GM12878 (cell line): Measurements from ENCODE around the gene EPHB1. TPM values are rescaled to one million over a fixed set of nuclear protein-coding genes. Genes with fewer than 3 reads are reported as not detected.
"Not testable (repeated sequence)": the region's sequence is repeated elsewhere in the genome, so short reads cannot be mapped to it uniquely, and the experiment has no call there.

Experiments
- ATAC-seq: fragments of 200-7000 bp; cut with Tn5 transposase; 3 replicates; pipeline ENCODE4 v1.9.1; 2020; ENCODE audit warnings: mild to moderate bottlenecking, moderate library complexity
- BruUV-seq: library from RNA; stranded (reverse); fragments of 400-500 nt; replicated peaks from 2 replicates; lab custom pipeline; 2021; lab: Mats Ljungman, UMichigan
- CTCF ChIA-PET: fragments of 300-600 bp; sonication (Branson Sonifier 250); formaldehyde crosslinking; extraction: SDS; loops from one replicate; lab custom pipeline; 2021; ENCODE audit warnings: inconsistent platforms; lab: Yijun Ruan, JAX
- POLR2A ChIA-PET: fragments of 350-600 bp; formaldehyde crosslinking; extraction: SDS; loops from one replicate; lab custom pipeline; 2021; ENCODE audit warnings: inconsistent platforms; lab: Charles Lee
- RAD21 ChIA-PET: fragments of 300-600 bp; sonication (Branson Sonifier 250); formaldehyde crosslinking; loops from one replicate; lab custom pipeline; 2023; ENCODE audit warnings: antibody characterized with exemption; ENCODE audit not compliant: unreplicated experiment; lab: Charles Lee
- SMC1A ChIA-PET: fragments of 300-600 bp; sonication (Branson Sonifier 250); formaldehyde crosslinking; loops from one replicate; lab custom pipeline; 2023; ENCODE audit not compliant: unreplicated experiment, uncharacterized antibody; lab: Charles Lee
- DNase-seq: peaks from one replicate; pipeline ENCODE4 v3.0.0-alpha.2; 2011; ENCODE audit warnings: low read depth, low spot score
- FAIRE-seq: peaks from 3 replicates; lab custom pipeline; 2011; peaks lifted over from hg19 to GRCh38; lab: Jason Lieb, UNC
- H2AFZ ChIP-seq: 2 replicates; pipeline ENCODE4 v1.6.0; 2011; ENCODE audit warnings: low read depth, low read length, control low read depth; ENCODE audit not compliant: control insufficient read depth
- H3K27ac ChIP-seq: 2 replicates; pipeline ENCODE4 v1.5.1; 2011; ENCODE audit warnings: control low read depth; ENCODE audit not compliant: control insufficient read depth, insufficient read depth
- H3K27me3 ChIP-seq, 2 experiments: replicated peaks in 1 of 2; 2 replicates each; pipeline versions ENCODE4 v1.6.0 to v1.6.1; 2011; ENCODE audit warnings: low read length in 1 of 2; ENCODE audit not compliant: control insufficient read depth in 2 of 2, insufficient read depth in 2 of 2
- H3K36me3 ChIP-seq, 2 experiments: 2 replicates each; pipeline ENCODE4 v1.5.1; 2011; ENCODE audit warnings: low read length in 1 of 2; ENCODE audit not compliant: control insufficient read depth in 2 of 2, insufficient read depth in 2 of 2
- H3K4me1 ChIP-seq: 2 replicates; pipeline ENCODE4 v1.6.1; 2011; ENCODE audit warnings: mild to moderate bottlenecking, low read length, moderate library complexity, mixed read lengths; ENCODE audit not compliant: control insufficient read depth, insufficient read depth
- H3K4me2 ChIP-seq: 2 replicates; pipeline ENCODE4 v1.6.0; 2011; ENCODE audit warnings: control low read depth; ENCODE audit not compliant: control insufficient read depth, insufficient read depth
- H3K4me3 ChIP-seq: fragments of 200-600 bp; sonication (generic); 2 replicates; pipeline ENCODE4 v1.5.1; 2016
- H3K79me2 ChIP-seq: 2 replicates; pipeline ENCODE4 v1.6.0; 2011; ENCODE audit warnings: low read length; ENCODE audit not compliant: control insufficient read depth, insufficient read depth
- H3K9ac ChIP-seq: 2 replicates; pipeline ENCODE4 v1.8.0; 2011; ENCODE audit warnings: low read length, control low read depth, mixed read lengths; ENCODE audit not compliant: control insufficient read depth, insufficient read depth
- H3K9me3 ChIP-seq: replicated peaks from 3 replicates; pipeline ENCODE4 v1.5.1; 2011; ENCODE audit warnings: mild to moderate bottlenecking, low read length; ENCODE audit not compliant: control insufficient read depth, insufficient read depth
- H4K20me1 ChIP-seq: 2 replicates; pipeline ENCODE4 v1.6.0; 2011; ENCODE audit not compliant: control insufficient read depth, insufficient read depth
- EED ChIP-seq: sonication (generic); IDR thresholded peaks from 2 replicates; pipeline ENCODE4 v1.6.1; 2016; ENCODE audit warnings: antibody characterized with exemption, low read depth
- IRF3 ChIP-seq: fragments of 450-650 bp; IDR thresholded peaks from 2 replicates; pipeline ENCODE4 v1.6.1; 2014; ENCODE audit warnings: mild to moderate bottlenecking
- KDM1A ChIP-seq: fragments of 200-600 bp; sonication (generic); IDR thresholded peaks from 2 replicates; pipeline ENCODE4 v1.6.1; 2016; ENCODE audit warnings: borderline replicate concordance
- LARP7 ChIP-seq: fragments of 450-650 bp; IDR thresholded peaks from 2 replicates; pipeline ENCODE4 v1.6.1; 2017; ENCODE audit warnings: mild to moderate bottlenecking
- NFIC ChIP-seq: IDR thresholded peaks from 2 replicates; pipeline ENCODE4 v1.6.1; 2012; ENCODE audit warnings: low read depth, mild to moderate bottlenecking, inconsistent platforms, low read length, moderate library complexity
- NFXL1 ChIP-seq: fragments of 450-650 bp; IDR thresholded peaks from 2 replicates; pipeline ENCODE4 v1.6.1; 2017; ENCODE audit warnings: antibody characterized with exemption, mild to moderate bottlenecking, borderline replicate concordance
- PML ChIP-seq: IDR thresholded peaks from 2 replicates; pipeline ENCODE4 v1.6.1; 2012; ENCODE audit warnings: low read length, inconsistent platforms
- TCF3 ChIP-seq: IDR thresholded peaks from 2 replicates; pipeline ENCODE4 v1.6.1; 2012; ENCODE audit warnings: low read depth, mild to moderate bottlenecking, low read length, borderline replicate concordance; ENCODE audit not compliant: insufficient read depth
- YY1 ChIP-seq: IDR thresholded peaks from 2 replicates; pipeline ENCODE4 v1.6.1; 2011; ENCODE audit warnings: low read depth, mild to moderate bottlenecking, low read length
- ZBTB11 ChIP-seq: fragments of 450-650 bp; formaldehyde crosslinking; IDR thresholded peaks from 2 replicates; pipeline ENCODE4 v1.5.0; 2022; ENCODE audit warnings: mild to moderate bottlenecking, missing genetic modification characterization
- ZNF207 ChIP-seq: fragments of 450-650 bp; IDR thresholded peaks from 2 replicates; pipeline ENCODE4 v1.6.1; 2014; ENCODE audit warnings: antibody characterized with exemption, mild to moderate bottlenecking, borderline replicate concordance
- WGBS: methylation state at CpG from one replicate; pipeline ENCODE4 v1.1.6; 2016; ENCODE audit warnings: low lambda C conversion rate; ENCODE audit not compliant: insufficient replicate concordance, insufficient coverage; ENCODE audit errors: missing lambda C conversion rate; 5-methylcytosine and 5-hydroxymethylcytosine counted together
- in situ Hi-C: fragments of 300-500 bp; cut with MboI; formaldehyde crosslinking; loops from 9 replicates; pipeline ENCODE4 v1.14.3; 2018; ENCODE audit warnings: mixed read lengths
- intact Hi-C: fragments of 100-400 bp; cut with micrococcal nuclease; formaldehyde crosslinking; loops from one replicate; pipeline ENCODE4 v1.14.2; 2022; ENCODE audit not compliant: unreplicated experiment
- polyA plus RNA-seq, 11 experiments: library from polyadenylated mRNA; depleted of rRNA in 4 of 11; unstranded in 6 of 11; stranded (reverse) in 5 of 11; fragments of >200 nt; fragmentation: Nextera tagmentation in 4 of 11; fragmentation: Illumina TruSeq in 1 of 11; extraction: Ambion mirVana in 4 of 11; extraction: Trizol in 1 of 11; gene quantifications; 1 replicate in 1 of 11; 2 replicates in 10 of 11; pipeline versions ENCODE4 v1.2.1 to v1.2.3, GENCODE V29; 2011 to 2016; ENCODE audit warnings: inconsistent platforms in 2 of 11, missing spikeins in 2 of 11, low read depth in 1 of 11
- total RNA-seq, 4 experiments: library from RNA; depleted of rRNA in 3 of 4; stranded (reverse); fragments of >200 nt in 3 of 4; fragmentation: Illumina TruSeq in 1 of 4; extraction: Trizol in 1 of 4; gene quantifications; 2 replicates each; pipeline versions ENCODE4 v1.2.1 to v1.2.3, GENCODE V29; 2013 to 2021

EPHB1 gene
- total and polyA plus RNA-seq, 10 of the 15 experiments (the other 5 are each of a cell fraction or from before 2014, with no cell fraction given) = 0.33 to 23.8 (median 1.2) TPM

GRCh38 chr3:135034891-135035440, 239.9 kb downstream of the EPHB1 start (continued):
- no peak for TF ChIP-seq ZBTB11 (CRISPR knock-in tag)
- TF ChIP-seq PML = no peak
- no peak for TF ChIP-seq KDM1A

DNA sequence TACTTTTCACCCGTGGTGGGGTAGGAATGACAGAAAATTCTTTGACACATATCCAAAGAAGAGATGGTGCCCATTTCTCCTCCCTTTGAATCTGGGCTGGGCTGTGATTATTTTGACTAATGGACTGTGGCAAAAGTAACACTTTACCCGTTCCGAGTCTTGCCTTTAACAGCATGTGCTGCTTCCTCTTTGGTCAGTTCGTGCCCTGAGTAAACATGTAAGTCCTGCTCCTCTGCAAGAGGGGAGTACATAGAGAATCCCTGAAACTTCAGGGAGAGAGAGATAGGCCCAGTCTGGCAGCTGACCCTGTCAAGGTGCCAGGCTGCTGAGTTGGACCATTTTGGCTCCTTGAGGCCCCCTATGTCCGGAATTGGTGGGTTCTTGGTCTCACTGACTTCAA, 243.1 kb downstream of the EPHB1 start:
- no peak overlapping the region for H3K27ac ChIP-seq
- H4K20me1 ChIP-seq = no peaks in the 10 kb centered on the region
- ATAC-seq = no peak
- FAIRE-seq = no peak
- no peaks in the 10 kb centered on the region; a peak in 2 of 4 replicates for H3K36me3 ChIP-seq
- ChIA-PET RAD21 (no interaction called here), SMC1A (no interaction called here), CTCF (no interaction called here), POLR2A (no interaction called here)
- in situ Hi-C loops = no loop called here
- no peak overlapping the region for H3K4me3 ChIP-seq
- TF ChIP-seq ZNF207 (no peak), EED (no peak), IRF3 (no peak), NFIC (no peak), LARP7 (no peak), TCF3 (no peak), NFXL1 (no peak), YY1 (no peak)
- no peak overlapping the region for H3K4me2 ChIP-seq
- WGBS = 22% methylated on average over 5 of the region's 5 CpGs
- no peak overlapping the region for H2AFZ ChIP-seq
- H3K9me3 ChIP-seq = no peaks in the 10 kb centered on the region
- BruUV-seq = no TSS peak
- H3K27me3 ChIP-seq = no peaks in the 10 kb centered on the region
- no peaks in the 10 kb centered on the region for H3K4me1 ChIP-seq
- no peak for DNase-seq
- H3K9ac ChIP-seq = no peak overlapping the region
- H3K79me2 ChIP-seq = no peaks in the 10 kb centered on the region
- intact Hi-C loops = no loop called here

GRCh38 chr3:135039536-135039935, 244.5 kb downstream of the EPHB1 start:
- DNase-seq, H2AFZ ChIP-seq, CTCF ChIA-PET, H4K20me1 ChIP-seq, SMC1A ChIA-PET, H3K27me3 ChIP-seq, H3K4me2 ChIP-seq, H3K9ac ChIP-seq, H3K4me3 ChIP-seq, H3K9me3 ChIP-seq, in situ Hi-C loops, POLR2A ChIA-PET, H3K79me2 ChIP-seq, ATAC-seq, H3K4me1 ChIP-seq, FAIRE-seq, intact Hi-C loops, BruUV-seq, H3K36me3 ChIP-seq, H3K27ac ChIP-seq, RAD21 ChIA-PET: not testable (repeated sequence)
- WGBS = 79% methylated on average over 22 of the region's 22 CpGs
